ENCODE data around the gene ZNF732.
"Not testable (repeated sequence)": the region's sequence is repeated elsewhere in the genome, so short reads cannot be mapped to it uniquely, and the experiment has no call there.

The ZNF732 gene

GRCh38 chr4:253936-254756, 51.1 kb downstream of the ZNF732 start:
- no peak for DNase-seq (ENCODE audit: low read depth)

GRCh38 chr4:252065-252601, 53.1 kb downstream of the ZNF732 start:
- DNase-seq (ENCODE audit: low read depth): no peak

GRCh38 chr4:244471-244870, 60.8 kb downstream of the ZNF732 start:
- DNase-seq (ENCODE audit: low read depth): peak; percentile 3

- no peak for DNase-seq (ENCODE audit: low read depth)
These were observed 61.8 kb downstream of the ZNF732 start for GRCh38 chr4:243426-243825.

- DNase-seq (ENCODE audit: low read depth): peak; percentile 1
These were observed 63.0 kb downstream of the ZNF732 start for GRCh38 chr4:242121-242848.

GRCh38 chr4:241411-241810, 63.9 kb downstream of the ZNF732 start:
- DNase-seq (ENCODE audit: low read depth): not testable (repeated sequence)

- no peak for DNase-seq (ENCODE audit: low read depth)
These were observed 69.2 kb downstream of the ZNF732 start for GRCh38 chr4:236028-236427.

- no peak for DNase-seq (ENCODE audit: low read depth)
These were observed 71.1 kb downstream of the ZNF732 start for GRCh38 chr4:234178-234577.

GRCh38 chr4:223913-224497, 81.3 kb downstream of the ZNF732 start:
- DNase-seq (ENCODE audit: low read depth): no peak

All from HS-27A (cell line).